Activated naive CD8-positive, alpha-beta T cell (primary cell): ENCODE measurements around the gene IGFBP6.

Experiments used
- H3K27ac Mint-ChIP-seq: one replicate; pipeline ENCODE4 v1.8.0; 2021; ENCODE audit warnings: mixed read lengths
- H3K27me3 Mint-ChIP-seq: one replicate; pipeline ENCODE4 v1.8.0; 2021; ENCODE audit warnings: mixed read lengths
- H3K36me3 Mint-ChIP-seq: one replicate; pipeline ENCODE4 v1.8.0; 2021; ENCODE audit warnings: mixed read lengths
- H3K4me1 Mint-ChIP-seq: one replicate; pipeline ENCODE4 v1.8.0; 2021; ENCODE audit warnings: low read depth, mixed read lengths
- H3K4me3 Mint-ChIP-seq: one replicate; pipeline ENCODE4 v1.8.0; 2021; ENCODE audit warnings: mild to moderate bottlenecking, mixed read lengths
- H3K9me3 Mint-ChIP-seq: one replicate; pipeline ENCODE4 v1.8.0; 2021; ENCODE audit warnings: low read depth, mixed read lengths

IGFBP6 gene, protein sequence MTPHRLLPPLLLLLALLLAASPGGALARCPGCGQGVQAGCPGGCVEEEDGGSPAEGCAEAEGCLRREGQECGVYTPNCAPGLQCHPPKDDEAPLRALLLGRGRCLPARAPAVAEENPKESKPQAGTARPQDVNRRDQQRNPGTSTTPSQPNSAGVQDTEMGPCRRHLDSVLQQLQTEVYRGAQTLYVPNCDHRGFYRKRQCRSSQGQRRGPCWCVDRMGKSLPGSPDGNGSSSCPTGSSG

DNA sequence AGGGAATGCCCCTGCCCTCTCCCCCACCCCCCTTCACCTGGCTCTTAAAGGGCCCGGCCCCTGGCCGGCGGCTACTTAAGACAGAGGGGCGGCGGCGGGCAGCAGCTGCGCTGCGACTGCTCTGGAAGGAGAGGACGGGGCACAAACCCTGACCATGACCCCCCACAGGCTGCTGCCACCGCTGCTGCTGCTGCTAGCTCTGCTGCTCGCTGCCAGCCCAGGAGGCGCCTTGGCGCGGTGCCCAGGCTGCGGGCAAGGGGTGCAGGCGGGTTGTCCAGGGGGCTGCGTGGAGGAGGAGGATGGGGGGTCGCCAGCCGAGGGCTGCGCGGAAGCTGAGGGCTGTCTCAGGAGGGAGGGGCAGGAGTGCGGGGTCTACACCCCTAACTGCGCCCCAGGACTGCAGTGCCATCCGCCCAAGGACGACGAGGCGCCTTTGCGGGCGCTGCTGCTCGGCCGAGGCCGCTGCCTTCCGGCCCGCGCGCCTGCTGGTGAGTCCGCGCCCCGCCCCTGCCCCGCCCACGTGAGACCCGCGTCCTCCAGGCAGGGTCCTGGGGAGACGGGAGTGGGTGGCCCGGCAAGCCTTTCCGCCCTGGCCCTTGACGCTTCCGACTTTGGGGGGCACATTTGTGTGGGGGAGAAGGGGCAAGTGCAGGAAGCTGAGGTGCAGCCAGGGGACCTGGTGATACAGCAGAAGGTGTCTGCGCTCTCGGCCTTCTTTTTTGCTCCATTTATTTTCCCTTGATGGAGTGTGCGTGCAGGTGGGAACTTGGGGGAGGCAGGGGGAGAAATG lies at the start of gene IGFBP6:
Gene IGFBP6 (plus strand): TSS at position 104 of the 790 bp plus-strand sequence. CDS start 51 bp downstream, at position 155.
- H3K4me3 Mint-ChIP-seq: peak within 1 kb of the TSS; percentile 85
- H3K36me3 Mint-ChIP-seq: no peaks in the 10 kb centered on the region
- H3K27ac Mint-ChIP-seq: peak within 1 kb of the TSS; percentile 85
- H3K27me3 Mint-ChIP-seq: no peaks in the 10 kb centered on the region
- H3K4me1 Mint-ChIP-seq: peaks cover 41% of the 10 kb centered on the region
- H3K9me3 Mint-ChIP-seq: no peaks in the 10 kb centered on the region

GRCh38 chr12:53048033-53048779 lies 49.3 kb upstream of the IGFBP6 start:
- H3K36me3 Mint-ChIP-seq: no peaks in the 10 kb centered on the region
- peaks cover 17% of the 10 kb centered on the region for H3K4me1 Mint-ChIP-seq
- peak overlapping the region; percentile 44 for H3K4me3 Mint-ChIP-seq
- H3K9me3 Mint-ChIP-seq: no peaks in the 10 kb centered on the region
- H3K27me3 Mint-ChIP-seq: no peaks in the 10 kb centered on the region
- H3K27ac Mint-ChIP-seq: no peak overlapping the region

- H3K9me3 Mint-ChIP-seq: no peaks in the 10 kb centered on the region
- no peak overlapping the region for H3K4me3 Mint-ChIP-seq
- H3K36me3 Mint-ChIP-seq: no peaks in the 10 kb centered on the region
Observed at GRCh38 chr12:53048780-53049401, 48.6 kb upstream of the IGFBP6 start.

DNA sequence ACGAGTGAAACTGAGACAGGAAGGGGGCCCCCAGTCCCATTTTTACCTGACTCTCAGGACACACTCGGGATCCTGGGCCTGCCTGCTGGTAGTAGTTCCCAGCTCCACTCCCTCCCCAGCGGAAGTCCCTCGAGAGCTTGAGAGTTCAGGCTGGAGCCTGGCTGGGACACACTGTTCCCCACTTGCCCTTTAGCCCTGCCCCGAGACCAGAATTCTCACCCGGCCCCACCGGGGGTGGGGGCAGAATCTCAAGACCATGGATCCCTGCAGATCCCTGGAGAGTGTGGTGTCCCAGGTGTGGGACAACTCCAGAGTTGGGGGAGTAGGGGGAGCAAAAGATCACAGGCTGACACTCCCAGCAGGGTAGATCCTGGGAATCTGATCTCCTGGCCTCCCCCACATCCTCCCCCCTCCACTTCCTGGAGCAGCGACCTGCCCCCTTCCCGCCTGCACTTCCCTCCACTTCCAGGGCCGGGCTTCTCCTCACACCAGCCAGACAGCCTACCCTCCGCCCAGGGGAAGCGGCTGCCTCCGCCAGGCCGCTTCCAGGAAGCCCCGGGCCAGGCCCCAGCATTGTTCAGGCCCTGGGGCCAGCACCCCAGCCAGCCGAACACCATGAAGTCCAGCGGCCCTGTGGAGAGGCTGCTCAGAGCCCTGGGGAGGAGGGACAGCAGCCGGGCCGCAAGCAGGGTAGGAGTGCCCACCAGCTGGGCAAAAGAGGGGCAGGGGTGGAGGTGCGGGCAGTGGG lies 47.7 kb upstream of the IGFBP6 start, which contains the start of gene TNS2:
Gene TNS2 (plus strand): TSS at position 495 of the 748 bp plus-strand sequence. CDS start 121 bp downstream, at position 616.
- H3K27ac Mint-ChIP-seq: peak within 1 kb of the TSS; percentile 61
- no peak within 1 kb of the TSS for H3K4me3 Mint-ChIP-seq
- H3K4me1 Mint-ChIP-seq: peaks cover 24% of the 10 kb centered on the region
- no peaks in the 10 kb centered on the region for H3K27me3 Mint-ChIP-seq
- no peaks in the 10 kb centered on the region for H3K36me3 Mint-ChIP-seq
- H3K9me3 Mint-ChIP-seq: no peaks in the 10 kb centered on the region

More at GRCh38 chr12:53048780-53049401, 48.6 kb upstream of the IGFBP6 start:
- peaks cover 20% of the 10 kb centered on the region for H3K4me1 Mint-ChIP-seq
- no peaks in the 10 kb centered on the region for H3K27me3 Mint-ChIP-seq
- peak overlapping the region; percentile 61 for H3K27ac Mint-ChIP-seq

- Mint-ChIP-seq H3K9me3 (no peaks in the 10 kb centered on the region), H3K4me1 (peaks cover 24% of the 10 kb centered on the region), H3K27me3 (no peaks in the 10 kb centered on the region), H3K4me3 (no peak overlapping the region), H3K36me3 (no peaks in the 10 kb centered on the region), H3K27ac (no peak overlapping the region)
Observed at GRCh38 chr12:53050426-53051057, 46.9 kb upstream of the IGFBP6 start.

DNA sequence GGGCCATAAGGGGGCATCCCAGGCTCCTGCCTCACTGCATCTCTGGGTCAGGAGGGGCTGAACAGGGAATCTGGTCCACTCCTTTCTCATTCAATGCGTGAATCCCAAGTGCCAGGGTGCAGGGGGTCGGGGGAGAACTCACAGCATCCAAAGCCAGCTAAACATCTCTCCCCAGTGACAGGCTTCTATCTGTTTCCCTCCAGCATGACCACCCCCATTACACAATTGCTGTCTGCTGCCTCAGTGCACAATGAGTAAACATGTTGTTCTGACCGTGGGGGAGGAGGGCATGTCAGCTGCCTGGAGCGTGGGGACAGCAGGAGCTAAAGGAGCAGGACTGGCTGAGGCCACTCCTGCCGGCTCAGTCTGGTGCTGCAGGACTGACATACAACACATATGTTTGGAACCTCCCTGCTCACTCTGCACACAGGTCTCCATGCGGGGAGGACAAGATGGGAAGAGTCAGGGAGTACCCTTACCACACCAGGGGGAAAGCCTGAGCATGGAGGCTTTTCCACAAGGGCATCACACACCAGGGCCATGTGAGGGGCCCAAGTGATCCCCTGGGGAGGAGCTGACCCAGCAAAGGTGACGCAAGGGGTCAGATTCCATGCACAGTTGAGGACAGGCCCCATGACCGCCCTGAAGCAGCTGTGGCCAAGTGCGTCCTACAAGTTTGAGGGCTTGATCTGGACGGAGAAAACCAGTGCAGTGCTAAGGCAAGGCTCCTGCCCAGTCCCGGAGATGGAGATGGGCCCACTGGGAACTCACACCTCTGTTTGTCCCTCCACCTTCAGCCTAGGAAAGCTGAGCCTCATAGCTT lies 46.2 kb upstream of the IGFBP6 start:
- H3K27ac Mint-ChIP-seq: no peak overlapping the region
- no peaks in the 10 kb centered on the region for H3K36me3 Mint-ChIP-seq
- H3K27me3 Mint-ChIP-seq: no peaks in the 10 kb centered on the region
- no peak overlapping the region for H3K4me3 Mint-ChIP-seq
- H3K4me1 Mint-ChIP-seq: peaks cover 19% of the 10 kb centered on the region
- H3K9me3 Mint-ChIP-seq: no peaks in the 10 kb centered on the region

- H3K4me1 Mint-ChIP-seq: peaks cover 13% of the 10 kb centered on the region
- peak overlapping the region; percentile 13 for H3K4me3 Mint-ChIP-seq
- H3K9me3 Mint-ChIP-seq: no peaks in the 10 kb centered on the region
- no peak overlapping the region for H3K27ac Mint-ChIP-seq
- no peaks in the 10 kb centered on the region for H3K36me3 Mint-ChIP-seq
- H3K27me3 Mint-ChIP-seq: no peaks in the 10 kb centered on the region
Observed at GRCh38 chr12:53051881-53052412, 45.5 kb upstream of the IGFBP6 start.

GRCh38 chr12:53052419-53053217 lies 44.8 kb upstream of the IGFBP6 start:
- Mint-ChIP-seq H3K27me3 (no peaks in the 10 kb centered on the region), H3K36me3 (no peaks in the 10 kb centered on the region), H3K4me3 (no peak overlapping the region), H3K4me1 (peaks cover 13% of the 10 kb centered on the region), H3K9me3 (no peaks in the 10 kb centered on the region), H3K27ac (no peak overlapping the region)

DNA sequence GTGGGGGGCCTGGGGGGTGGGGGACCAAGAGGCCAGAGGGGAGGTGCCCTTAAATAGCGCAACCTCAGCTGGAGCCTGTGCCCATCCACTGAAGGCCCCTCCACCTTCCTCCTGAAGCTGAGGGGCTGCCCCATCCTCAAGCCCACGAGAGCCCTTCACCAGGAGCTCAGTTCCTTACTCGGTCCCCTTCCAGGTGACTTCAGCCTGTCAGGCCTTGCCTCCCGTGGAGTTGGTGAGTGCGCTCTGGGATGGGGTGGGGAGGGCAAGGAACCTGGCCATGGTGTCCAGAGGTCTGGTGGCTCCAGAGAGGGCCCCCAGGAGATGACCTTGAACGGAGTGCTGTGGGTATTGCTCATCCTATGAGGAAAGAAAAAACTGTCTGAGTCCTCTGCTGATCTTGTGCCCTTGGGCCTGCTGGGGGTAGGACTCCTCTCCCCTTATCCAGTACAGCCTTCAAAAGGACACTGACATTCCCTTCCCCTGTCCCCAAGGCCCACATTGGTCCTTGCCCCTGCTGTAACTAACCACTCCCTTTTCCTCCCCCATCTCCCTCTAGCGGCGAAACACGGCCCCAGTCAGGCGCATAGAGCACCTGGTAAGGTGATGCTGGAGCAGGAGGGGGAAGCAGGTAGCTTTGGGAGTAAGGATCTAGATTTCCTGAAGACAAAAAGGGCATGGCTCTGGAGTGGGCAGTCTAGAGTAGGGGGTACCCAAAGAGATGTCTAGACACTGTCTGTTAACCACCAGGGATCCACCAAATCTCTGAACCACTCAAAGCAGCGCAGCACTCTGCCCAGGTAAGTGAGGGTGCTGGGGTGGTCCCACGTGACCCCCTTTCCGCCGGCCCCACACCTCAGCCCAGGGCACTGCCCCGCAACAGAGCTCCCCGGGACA lies 44.0 kb upstream of the IGFBP6 start:
- peaks cover 13% of the 10 kb centered on the region for H3K4me1 Mint-ChIP-seq
- peak overlapping the region; percentile 88 for H3K27ac Mint-ChIP-seq
- no peaks in the 10 kb centered on the region for H3K36me3 Mint-ChIP-seq
- H3K9me3 Mint-ChIP-seq: no peaks in the 10 kb centered on the region
- H3K27me3 Mint-ChIP-seq: no peaks in the 10 kb centered on the region
- peak overlapping the region; percentile 95 for H3K4me3 Mint-ChIP-seq

GRCh38 chr12:53054112-53054878 lies 43.2 kb upstream of the IGFBP6 start:
- no peaks in the 10 kb centered on the region for H3K9me3 Mint-ChIP-seq
- peaks cover 10% of the 10 kb centered on the region for H3K4me1 Mint-ChIP-seq
- no peaks in the 10 kb centered on the region for H3K27me3 Mint-ChIP-seq
- peak overlapping the region; percentile 88 for H3K27ac Mint-ChIP-seq
- H3K4me3 Mint-ChIP-seq: peak overlapping the region; percentile 95
- no peaks in the 10 kb centered on the region for H3K36me3 Mint-ChIP-seq
